Keratinocyte (primary cell): ENCODE data around the gene ELOVL5.

ENCODE experiments used
- EZH2 ChIP-seq: IDR thresholded peaks from one replicate; pipeline ENCODE4 v1.6.1; 2012; ENCODE audit warnings: inconsistent platforms, mild to moderate bottlenecking, low read length, moderate library complexity
- TF ChIP-seq, protein P1 (sequence below), 3 experiments: IDR thresholded peaks in 1 of 3; conservative IDR thresholded peaks in 1 of 3; optimal IDR thresholded peaks in 1 of 3; 2 replicates in 2 of 3; 3 replicates in 1 of 3; pipeline versions ENCODE3 to v1.5.1; 2011; ENCODE audit warnings: low read length in 3 of 3, mild to moderate bottlenecking in 3 of 3, moderate library complexity in 2 of 3, control low read depth in 1 of 3, inconsistent platforms in 1 of 3; ENCODE audit not compliant: insufficient read depth in 2 of 3; ENCODE audit errors: extremely low read depth in 1 of 3

DNA sequence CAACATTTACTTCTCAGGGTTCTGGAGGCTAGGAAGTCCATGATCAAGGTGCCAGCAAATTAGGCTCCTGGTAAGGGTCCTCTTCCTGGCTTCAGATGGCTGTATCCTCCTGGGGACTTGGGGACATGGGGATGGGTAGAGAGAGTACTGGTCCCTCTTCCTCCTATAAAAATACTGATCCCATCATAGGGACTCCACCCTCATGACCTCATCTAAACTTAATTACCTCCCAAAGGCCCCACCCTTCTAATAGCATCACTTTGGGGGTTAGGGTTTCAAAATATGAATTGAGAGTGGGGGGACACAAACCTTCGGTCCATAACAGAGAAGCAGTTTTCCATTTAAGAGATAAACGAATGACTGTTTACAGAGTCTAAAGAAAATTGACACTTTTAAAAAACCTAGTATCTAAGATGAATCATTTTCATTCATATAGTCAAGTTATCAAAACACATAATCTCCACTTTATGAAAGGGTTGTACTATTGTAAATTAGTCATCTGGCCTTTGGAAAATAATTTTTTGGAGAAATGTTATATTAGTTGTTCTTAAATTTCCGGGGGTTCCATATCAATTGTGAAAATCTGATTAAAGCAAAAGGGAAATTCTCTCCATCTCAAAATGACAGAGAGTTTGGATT is 33.5 kb downstream of the ELOVL5 start:
- TF ChIP-seq, protein P1, sequence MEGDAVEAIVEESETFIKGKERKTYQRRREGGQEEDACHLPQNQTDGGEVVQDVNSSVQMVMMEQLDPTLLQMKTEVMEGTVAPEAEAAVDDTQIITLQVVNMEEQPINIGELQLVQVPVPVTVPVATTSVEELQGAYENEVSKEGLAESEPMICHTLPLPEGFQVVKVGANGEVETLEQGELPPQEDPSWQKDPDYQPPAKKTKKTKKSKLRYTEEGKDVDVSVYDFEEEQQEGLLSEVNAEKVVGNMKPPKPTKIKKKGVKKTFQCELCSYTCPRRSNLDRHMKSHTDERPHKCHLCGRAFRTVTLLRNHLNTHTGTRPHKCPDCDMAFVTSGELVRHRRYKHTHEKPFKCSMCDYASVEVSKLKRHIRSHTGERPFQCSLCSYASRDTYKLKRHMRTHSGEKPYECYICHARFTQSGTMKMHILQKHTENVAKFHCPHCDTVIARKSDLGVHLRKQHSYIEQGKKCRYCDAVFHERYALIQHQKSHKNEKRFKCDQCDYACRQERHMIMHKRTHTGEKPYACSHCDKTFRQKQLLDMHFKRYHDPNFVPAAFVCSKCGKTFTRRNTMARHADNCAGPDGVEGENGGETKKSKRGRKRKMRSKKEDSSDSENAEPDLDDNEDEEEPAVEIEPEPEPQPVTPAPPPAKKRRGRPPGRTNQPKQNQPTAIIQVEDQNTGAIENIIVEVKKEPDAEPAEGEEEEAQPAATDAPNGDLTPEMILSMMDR (optimal IDR thresholded peaks at IDR 0.05 in 1 of 3, IDR thresholded peaks at IDR 0.05 in 1 of 3, conservative IDR thresholded peaks at IDR 0.05 in 1 of 3; ENCODE audit: extremely low read depth in 1 of 3, insufficient read depth in 2 of 3, low read length in 3 of 3), result no peak
- no peak for TF ChIP-seq EZH2
